GM21381 (cell line): ENCODE results near the gene CENPT.
A peak's percentile ranks its signal among the peaks of the same experiment; 100 is the strongest.
"Not testable (repeated sequence)": the region's sequence is repeated elsewhere in the genome, so short reads cannot be mapped to it uniquely, and the experiment has no call there.

Experiments used
- ATAC-seq: cut with Tn5 transposase; IDR thresholded peaks from one replicate; pipeline ENCODE4 v1.9.1; 2021; ENCODE audit warnings: mild to moderate bottlenecking, moderate library complexity; ENCODE audit not compliant: unreplicated experiment

The CENPT gene

GRCh38 chr16:67846320-67847063, 1.0 kb downstream of the CENPT start, which contains the start of gene NUTF2:
Gene NUTF2, plus strand, starts transcription at chr16:67846933. Its CDS starts 18,198 bp downstream, at chr16:67865131.
- ATAC-seq = peak; percentile 48

DNA sequence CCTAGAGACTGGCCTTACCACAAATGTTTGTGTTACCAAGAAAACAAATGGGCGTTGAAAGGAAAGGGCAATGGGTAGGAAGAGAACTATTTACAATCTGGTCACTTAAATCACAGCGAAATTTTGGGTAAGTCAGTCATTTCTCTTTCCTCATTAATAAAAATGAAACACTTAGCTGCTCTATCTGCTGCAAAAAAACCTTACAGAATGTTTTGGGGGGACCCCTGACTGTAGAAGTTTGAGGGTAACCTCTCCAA, 1.5 kb downstream of the CENPT start:
- ATAC-seq = no peak

GRCh38 chr16:67845291-67846062, 2.0 kb downstream of the CENPT start:
- ATAC-seq = no peak

DNA sequence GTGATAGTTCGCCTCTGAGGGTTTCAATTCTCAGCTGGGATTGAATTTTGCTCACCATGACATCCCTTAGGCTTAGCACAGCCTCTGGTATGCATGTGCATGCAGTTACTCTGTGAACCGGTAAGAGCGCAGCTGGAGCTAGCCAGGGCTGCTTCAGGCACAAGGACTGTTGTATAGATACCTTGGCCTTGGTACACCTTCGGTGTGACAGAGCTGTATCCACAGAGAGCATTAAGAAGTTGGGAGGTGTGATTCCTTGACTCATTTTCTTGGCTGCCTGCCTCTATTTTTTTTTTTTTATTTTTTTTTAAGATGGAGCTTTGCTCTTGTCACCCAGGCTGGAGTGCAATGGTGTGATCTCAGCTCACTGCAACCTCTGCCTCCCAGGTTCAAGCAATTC, 3.0 kb downstream of the CENPT start:
- ATAC-seq = no peak

- ATAC-seq = no peak
Observed at GRCh38 chr16:67843343-67843765, 4.1 kb downstream of the CENPT start.

DNA sequence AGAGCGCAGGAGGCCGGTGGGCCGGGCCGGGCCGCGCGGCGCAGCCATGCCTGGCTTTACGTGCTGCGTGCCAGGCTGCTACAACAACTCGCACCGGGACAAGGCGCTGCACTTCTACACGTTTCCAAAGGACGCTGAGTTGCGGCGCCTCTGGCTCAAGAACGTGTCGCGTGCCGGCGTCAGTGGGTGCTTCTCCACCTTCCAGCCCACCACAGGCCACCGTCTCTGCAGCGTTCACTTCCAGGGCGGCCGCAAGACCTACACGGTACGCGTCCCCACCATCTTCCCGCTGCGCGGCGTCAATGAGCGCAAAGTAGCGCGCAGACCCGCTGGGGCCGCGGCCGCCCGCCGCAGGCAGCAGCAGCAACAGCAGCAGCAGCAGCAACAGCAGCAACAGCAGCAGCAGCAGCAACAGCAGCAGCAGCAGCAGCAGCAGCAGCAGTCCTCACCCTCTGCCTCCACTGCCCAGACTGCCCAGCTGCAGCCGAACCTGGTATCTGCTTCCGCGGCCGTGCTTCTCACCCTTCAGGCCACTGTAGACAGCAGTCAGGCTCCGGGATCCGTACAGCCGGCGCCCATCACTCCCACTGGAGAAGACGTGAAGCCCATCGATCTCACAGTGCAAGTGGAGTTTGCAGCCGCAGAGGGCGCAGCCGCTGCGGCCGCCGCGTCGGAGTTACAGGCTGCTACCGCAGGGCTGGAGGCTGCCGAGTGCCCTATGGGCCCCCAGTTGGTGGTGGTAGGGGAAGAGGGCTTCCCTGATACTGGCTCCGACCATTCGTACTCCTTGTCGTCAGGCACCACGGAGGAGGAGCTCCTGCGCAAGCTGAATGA, 4.8 kb downstream of the CENPT start:
- peak; percentile 24 for ATAC-seq

DNA sequence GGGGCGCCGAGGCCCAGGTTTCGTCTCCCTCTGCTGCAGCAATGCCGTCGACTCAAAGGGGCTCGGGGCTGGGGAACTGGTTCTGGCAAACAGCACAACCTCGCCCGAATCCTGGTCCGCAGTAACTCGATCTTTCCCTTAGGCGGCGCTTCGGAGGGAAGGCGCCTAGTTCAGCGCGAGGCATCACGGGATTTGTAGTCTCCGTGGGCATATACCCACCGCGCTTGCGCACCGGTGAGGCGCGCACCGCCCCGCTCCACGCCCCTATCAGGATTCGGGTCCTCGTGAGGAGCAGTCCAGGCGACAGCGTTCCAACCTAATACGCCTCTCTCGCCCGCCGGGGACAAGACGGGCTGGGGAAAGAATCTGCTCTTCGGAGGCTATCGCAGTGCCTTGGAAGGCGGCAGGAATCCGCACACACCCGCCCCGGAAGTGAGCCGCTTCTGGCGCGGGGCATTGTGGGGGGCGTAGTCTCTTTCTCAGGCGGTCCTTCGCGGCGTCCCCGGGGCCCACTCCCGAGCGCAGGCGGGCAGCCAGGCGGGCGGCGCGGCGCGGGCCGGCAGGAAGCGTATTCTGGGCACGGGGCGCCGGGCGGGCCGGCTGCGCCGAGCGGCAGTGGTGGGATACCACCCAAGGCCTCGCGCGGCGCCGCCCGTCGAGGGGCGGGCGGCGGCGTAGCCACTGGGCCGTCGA, 5.5 kb downstream of the CENPT start, which contains the start of gene THAP11:
Gene THAP11, plus strand, starts transcription at position 505 of the 693 bp plus-strand sequence. CDS start 235 bp downstream, outside the sequence.
- peak; percentile 54 for ATAC-seq

- ATAC-seq = no peak
Observed at GRCh38 chr16:67841198-67841815, 6.2 kb downstream of the CENPT start.

GRCh38 chr16:67837811-67838210, 9.7 kb downstream of the CENPT start:
- ATAC-seq = no peak

DNA sequence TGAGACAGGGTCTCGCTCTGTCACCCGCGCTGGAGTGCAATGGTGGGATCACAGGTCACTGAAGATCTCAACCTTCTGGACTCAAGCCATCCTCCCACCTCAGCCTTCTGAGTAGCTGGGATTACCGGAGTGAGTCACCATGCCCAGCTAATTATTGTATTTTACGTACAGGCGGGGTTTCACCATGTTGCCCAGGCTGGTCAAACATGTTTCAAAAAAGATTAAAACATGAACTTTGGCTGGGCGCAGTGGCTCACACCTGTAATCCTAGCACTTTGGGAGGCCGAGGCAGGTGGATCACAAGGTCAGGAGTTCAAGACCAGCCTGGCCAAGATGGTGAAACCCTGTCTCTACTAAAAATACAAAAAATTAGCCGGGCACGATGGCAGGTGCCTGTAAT, 10.3 kb downstream of the CENPT start:
- ATAC-seq = not testable (repeated sequence)

GRCh38 chr16:67834242-67834614, 13.3 kb downstream of the CENPT start:
- no peak for ATAC-seq

GRCh38 chr16:67833415-67834241, 13.9 kb downstream of the CENPT start:
- ATAC-seq = peak; percentile 98

GRCh38 chr16:67833030-67833414, 14.5 kb downstream of the CENPT start:
- no peak for ATAC-seq

DNA sequence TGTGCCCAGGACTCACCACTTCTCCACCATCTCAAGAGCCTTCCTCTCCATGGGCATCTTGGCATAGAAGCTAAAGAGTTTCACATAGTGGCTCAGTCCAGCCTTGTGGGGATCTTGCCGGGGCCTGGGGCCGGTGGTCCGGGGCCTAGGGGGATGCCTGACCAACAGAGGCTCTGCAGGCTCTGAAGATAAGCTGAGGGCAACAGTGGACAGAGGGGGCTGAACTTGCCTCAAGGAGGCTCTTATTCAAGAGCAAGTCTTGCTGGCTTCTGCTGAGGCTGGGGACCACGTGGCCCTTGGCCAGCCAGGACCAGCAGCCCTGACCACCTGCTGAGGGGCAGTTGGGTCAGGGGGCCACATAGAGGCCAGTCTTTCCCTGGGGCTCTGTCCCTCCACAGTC, 18.8 kb downstream of the CENPT start:
- no peak for ATAC-seq

DNA sequence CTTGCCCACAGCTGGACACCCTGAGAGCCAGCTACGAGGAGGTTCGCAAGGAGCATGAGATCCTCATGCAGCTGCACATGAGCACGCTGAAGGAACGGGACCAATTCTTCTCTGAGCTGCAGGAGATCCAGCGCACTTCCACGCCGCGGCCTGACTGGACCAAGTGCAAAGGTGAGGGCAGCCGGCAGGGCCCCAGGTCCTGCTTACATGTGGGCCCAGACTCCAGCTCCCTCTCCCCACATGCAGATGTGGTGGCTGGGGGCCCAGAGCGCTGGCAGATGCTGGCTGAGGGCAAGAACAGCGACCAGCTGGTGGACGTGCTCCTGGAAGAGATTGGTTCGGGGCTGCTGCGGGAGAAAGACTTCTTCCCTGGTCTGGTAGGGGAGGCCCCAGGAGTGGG, 21.6 kb downstream of the CENPT start:
- no peak for ATAC-seq

GRCh38 chr16:67825119-67825518, 22.4 kb downstream of the CENPT start:
- ATAC-seq = no peak

GRCh38 chr16:67822511-67822910, 25.0 kb downstream of the CENPT start:
- no peak for ATAC-seq

DNA sequence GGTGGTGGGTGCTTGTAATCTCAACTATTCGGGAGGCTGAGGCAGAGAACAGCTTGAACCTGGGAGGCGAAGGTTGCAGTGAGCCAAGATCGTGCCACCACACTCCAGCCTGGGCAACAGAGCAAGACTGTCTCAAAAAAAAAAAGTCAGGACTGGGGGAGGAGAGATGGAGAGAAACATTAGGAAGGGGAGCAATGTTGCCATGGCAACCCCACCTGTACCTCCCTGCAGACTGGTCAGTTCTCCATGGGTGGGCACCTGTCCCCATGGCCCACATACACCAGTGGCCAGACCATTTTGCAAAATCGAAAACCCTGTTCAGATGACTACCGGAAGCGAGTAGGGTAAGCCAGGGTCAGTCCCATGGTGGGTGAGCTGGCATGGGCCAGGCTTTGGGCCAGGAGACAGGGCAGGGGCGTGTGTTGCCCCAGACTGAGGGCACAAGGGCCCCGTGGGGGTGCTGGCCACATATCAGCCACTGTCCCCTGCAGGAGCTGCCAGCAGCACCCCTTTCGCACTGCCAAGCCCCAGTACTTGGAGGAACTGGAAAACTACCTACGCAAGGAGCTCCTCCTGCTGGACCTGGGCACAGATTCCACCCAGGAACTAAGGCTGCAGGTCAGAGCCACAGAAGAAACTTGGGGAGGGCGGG, 26.8 kb downstream of the CENPT start:
- no peak for ATAC-seq

DNA sequence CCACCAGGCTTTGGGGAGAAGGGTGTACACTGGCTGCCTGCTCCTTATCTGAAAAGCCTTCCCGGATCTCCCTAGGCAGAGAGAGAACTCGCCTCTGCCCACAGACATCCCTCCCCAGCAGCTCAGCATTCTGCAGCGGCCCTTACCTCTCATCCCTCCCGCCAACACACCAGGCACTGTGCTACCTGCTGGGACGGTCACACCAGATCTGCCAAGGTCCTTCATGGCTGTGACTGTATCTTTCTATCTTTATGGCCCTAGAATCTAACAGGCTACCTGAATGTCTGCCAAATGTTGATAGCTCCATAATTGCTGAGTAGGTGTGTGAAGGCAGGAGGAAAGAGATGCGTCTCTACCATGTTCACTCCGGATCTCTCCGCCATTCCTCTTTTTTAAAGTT, 32.9 kb downstream of the CENPT start:
- no peak for ATAC-seq
